NCI-H1417 treated with DMSO at 0.1 percent for 48 hours (cell line): ENCODE data around the gene PDE3B.

Source experiments
- DNase-seq: peaks from one replicate; lab custom pipeline; 2025; lab: John Stamatoyannopoulos, UW

The PDE3B gene

GRCh38 chr11:14886513-14886912, 242.9 kb downstream of the PDE3B start:
- DNase-seq: no peak

DNA sequence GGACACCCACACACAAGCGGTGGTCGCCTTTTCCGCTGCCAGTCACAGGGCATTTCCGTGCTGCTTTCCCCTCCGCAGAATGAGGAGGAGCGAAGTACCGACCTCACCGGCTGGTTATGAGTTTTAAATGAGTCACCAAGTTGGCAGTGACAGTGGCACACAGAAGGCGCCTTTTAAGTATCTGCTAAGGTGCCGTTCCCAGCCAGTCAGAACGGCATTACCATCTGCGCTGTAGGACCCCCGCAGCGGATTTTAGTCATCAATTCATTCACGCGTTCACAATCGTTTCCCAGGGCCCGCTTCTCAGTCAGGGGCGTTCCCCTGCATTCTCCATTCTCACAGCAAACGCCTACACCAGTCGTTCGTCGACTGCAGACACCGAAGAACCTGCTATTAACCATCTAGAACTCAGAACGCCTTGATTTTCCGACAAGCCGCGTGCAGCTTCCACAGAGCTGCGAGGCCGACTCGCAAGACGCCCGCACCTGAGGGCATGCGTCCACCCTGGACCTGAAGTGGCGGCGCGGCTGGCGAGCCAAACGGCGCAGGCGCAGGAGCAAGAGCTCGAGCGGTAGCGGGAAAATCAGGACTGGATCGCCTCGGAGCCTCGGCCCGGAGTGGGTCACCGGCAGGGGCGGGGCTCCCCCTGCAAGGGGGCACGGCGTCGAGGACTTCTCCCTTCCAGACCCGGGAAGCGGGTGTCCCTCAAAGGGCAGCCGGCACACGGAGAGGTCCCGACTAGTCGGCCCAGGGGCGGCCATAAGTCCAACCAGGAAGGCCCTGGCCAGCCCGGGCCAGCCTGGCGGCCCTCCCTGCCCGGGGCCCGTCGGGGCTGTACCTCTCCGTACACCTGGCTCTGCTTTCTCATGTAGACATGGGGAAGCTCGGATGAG, 247.8 kb downstream of the PDE3B start:
- peak; percentile 73 for DNase-seq

- DNase-seq: peak; percentile 88
These were observed 248.5 kb downstream of the PDE3B start, which contains the start of gene CYP2R1 for GRCh38 chr11:14892036-14892556. Gene CYP2R1, minus strand, starts transcription at chr11:14892231. Its CDS starts 26 bp downstream, at chr11:14892205.

GRCh38 chr11:14892577-14892976, 249.0 kb downstream of the PDE3B start:
- DNase-seq: no peak

DNA sequence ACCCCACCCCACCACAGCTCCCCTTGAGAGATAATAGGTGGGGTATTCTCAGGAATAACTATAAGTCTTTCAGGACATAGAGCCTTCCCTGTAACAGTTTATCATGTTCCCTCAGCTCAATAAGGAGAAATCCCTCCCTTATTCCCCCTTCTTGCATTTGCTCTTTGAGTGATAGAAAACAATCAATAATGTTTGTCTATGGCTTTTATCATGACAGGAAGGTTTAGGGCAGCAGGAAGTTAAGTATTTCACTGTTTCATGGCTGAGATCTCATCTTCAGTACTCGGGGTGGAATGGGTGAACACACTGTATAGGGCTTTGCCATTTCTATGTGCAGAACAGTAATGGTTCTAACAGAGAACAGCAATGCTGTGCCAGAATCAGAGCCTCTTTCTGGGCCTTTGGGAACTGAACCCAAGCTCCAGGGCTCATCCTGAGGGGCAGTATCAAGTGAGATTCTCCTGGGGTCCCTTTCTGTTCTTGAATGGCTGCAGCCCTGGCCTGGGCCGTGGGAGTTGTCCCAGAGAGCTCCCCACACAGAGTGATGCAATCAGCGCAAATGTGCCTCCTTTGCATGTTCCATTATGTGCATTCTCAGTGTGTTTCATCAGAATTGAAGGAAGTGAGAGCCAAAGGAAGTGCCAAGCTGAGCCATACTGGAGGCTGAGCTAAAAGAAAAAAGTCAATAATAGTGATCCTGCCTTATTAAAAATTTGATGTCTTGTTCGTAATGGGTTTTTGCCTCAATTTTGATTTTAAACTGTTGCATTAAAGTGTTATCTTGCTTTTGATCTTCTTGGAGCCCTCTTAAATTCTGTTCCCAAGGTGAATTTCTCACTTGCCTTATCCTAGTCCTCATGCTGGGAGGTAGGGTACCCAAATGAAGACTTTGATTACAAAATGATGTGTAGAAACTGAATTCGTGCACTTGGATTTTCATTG, 251.3 kb downstream of the PDE3B start:
- DNase-seq: no peak

- DNase-seq: no peak
These were observed 254.8 kb downstream of the PDE3B start for GRCh38 chr11:14898355-14898754.

DNA sequence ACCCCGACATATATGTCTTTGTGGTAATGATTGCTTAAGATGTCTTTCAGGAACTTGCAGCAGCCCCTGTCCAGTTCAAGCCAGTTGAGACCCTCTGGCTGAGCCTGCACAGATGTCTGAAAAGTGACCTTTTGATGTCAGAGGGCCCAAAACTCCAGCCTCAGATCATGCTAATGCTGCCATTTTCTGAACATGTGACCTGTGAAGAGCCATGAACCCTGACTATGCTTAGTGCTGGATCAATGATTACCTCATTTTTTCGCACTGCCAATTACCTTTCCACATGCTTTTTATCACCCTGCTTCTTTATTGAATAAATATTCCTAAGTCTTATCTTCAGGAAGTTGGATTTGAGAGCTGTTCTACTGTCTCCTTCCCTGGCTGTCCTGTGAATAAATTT, 255.3 kb downstream of the PDE3B start:
- no peak for DNase-seq

- no peak for DNase-seq
These were observed 259.2 kb downstream of the PDE3B start for GRCh38 chr11:14902650-14903350.

DNA sequence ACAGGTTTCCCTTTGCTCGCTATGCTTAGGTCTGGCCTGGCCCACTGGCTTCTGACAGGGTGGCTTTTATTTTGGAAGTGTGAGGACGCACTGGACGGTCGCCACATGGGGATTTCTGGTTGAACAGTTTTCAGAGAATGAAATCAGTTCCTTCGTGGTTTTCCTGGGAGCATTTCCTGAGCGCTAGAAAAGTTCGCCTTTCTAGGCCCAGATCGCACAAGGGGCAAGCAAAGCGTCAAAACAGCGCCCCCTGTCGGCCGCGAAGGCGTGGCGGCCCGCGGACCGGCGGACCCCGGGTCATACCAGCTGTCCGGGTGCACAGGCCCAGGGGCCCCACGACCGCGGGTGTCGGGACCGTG, 261.1 kb downstream of the PDE3B start:
- DNase-seq: no peak

GRCh38 chr11:14905104-14906033, 261.8 kb downstream of the PDE3B start:
- DNase-seq: no peak

DNA sequence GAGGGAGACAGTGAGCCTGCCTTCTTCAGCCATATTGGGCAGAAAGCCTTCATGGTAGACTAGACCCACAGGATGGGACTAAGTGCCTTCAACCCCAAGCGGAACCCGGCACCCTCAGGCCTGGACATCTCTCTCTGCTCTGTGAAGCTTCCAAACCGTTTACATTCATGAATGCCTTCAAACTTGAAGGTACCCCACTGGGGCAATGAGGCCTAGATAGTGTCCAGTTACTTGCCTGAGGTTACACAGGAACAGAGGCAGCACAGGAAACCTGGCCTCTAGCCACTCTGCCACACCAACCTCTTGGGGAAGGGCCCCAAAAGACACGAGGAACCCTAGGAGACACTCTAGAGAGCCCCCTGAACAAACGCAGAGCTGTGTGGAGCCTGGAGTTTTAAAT, 263.0 kb downstream of the PDE3B start:
- DNase-seq: no peak

DNA sequence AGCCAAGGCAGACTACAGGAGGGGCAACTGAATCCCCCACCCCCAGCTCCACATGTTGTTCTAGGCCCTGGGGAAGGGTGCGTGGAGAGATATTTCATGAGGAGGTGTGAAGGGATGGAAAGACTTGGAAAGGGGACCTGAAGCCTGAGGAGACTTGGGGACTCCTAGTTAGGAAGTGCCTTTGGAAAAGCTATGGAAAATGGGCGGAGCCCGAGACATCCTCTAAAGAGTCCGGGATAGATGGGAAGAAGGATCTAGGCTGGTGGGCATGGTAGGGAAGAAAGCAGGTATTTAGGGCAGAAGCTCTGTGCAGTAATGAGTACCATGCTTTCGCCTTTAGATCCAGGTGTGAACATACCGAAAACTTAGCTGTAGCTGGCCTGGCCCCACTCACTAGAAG, 263.4 kb downstream of the PDE3B start:
- DNase-seq: no peak

- peak; percentile 12 for DNase-seq
These were observed 264.0 kb downstream of the PDE3B start for GRCh38 chr11:14907411-14908213.

DNA sequence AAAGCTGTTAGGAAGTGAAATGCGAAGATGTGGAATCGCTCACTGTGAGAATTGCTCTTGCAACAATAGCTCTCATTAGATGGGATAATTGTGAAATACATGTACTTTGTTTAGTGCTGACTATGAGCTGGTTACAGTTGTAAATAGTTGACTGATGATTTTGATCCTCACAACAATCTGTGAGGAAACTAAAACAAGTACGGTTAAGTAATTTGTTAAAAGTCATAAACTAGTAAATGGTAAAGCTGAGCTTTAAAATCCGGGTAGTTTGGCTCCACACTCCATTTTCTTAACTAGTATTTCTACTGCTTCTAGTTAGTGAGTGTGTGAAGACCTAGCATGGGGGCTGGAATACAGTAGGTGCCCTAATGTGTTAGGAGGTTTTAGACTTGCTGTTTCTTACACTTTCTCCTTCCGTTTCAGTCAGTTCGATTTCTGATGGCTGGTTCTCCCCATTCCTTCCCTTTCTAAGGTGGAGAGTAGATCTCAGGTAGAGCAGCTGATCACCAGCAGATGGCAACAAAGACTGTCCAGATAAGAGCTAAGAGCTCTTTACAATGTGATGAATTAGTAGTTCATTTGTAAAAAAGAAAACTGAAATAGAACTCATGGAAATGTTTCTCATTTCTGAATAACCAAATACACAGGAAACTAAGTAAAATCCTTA, 264.7 kb downstream of the PDE3B start:
- peak; percentile 22 for DNase-seq

GRCh38 chr11:14914536-14914935, 270.9 kb downstream of the PDE3B start:
- no peak for DNase-seq

DNA sequence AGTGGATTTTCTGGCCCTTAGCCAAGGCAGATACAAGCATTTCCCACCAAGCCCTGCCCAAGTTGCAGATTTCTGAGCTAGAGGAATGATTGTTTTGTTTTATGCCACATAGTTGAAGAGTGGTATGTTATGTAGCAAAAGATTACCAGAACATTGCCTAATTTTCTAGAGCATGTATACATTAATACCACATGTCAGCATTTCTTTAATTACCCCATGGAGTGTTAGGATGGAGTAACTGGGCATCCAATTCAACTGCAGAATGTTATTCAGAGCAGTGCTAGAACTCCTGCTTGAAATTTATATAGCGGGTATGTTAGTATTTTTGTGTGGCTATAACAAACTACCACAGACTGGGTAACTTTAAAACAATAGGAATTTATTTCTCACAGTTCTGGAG, 272.8 kb downstream of the PDE3B start:
- DNase-seq: no peak
